SK-N-MC (cell line): ENCODE data around the gene WRAP73.

ENCODE experiments used
- EZH2 ChIP-seq: fragments of 200-600 bp; sonication (generic); IDR thresholded peaks from one replicate; pipeline ENCODE4 v1.6.1; 2017; ENCODE audit warnings: antibody characterized with exemption
- POLR2AphosphoS5 ChIP-seq: IDR thresholded peaks from 2 replicates; pipeline ENCODE4 v1.6.1; 2012; ENCODE audit warnings: mild to moderate bottlenecking, low read depth, low read length, borderline replicate concordance

DNA sequence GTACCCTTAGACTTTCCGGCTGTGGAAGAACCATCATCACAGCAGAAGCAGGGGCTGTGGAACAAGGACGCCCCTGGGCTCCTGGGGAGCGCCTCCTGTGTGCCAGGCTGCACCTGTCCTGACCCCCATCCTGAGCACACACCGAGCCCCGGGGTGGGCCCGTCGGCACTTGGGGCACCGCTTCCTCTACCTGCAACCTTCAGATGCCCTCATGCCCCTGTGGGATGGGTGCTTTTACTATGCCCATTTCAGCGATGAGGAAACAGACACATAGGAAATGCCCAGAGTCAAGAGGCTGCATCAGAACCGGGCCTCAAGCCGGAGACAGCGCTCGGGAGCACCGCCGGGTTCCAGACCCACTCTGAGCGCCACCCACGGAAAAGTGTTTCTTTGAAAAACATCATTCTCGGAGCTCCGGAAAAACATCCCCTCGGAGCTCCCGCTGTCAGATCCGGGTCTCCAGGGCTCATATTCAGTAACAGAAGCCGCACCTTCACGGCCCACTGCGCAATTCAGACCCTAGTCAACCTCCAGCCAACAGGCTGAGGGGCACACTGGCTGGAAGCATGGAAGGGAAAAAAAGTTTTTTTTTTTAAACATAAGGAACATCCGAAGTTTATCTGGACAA, 17.1 kb downstream of the WRAP73 start:
- TF ChIP-seq EZH2: no peak
- no peak for TF ChIP-seq POLR2AphosphoS5
